GM19099 (cell line): ENCODE measurements around the gene IL18BP.

Experiments
- POLR2A ChIP-seq: IDR thresholded peaks from 3 replicates; pipeline ENCODE4 v1.6.1; 2011; ENCODE audit warnings: low read depth; ENCODE audit not compliant: insufficient read length; ENCODE audit errors: extremely low read depth

The IL18BP gene

GRCh38 chr11:71988050-71988449 is 10.7 kb upstream of the IL18BP start:
- TF ChIP-seq POLR2A: no peak

- TF ChIP-seq POLR2A: no peak
Observed at GRCh38 chr11:71990701-71991100, 8.0 kb upstream of the IL18BP start.

GRCh38 chr11:71991494-71991893 is 7.2 kb upstream of the IL18BP start:
- no peak for TF ChIP-seq POLR2A

- peak; percentile 12 for TF ChIP-seq POLR2A
Observed at GRCh38 chr11:71992136-71992730, 6.5 kb upstream of the IL18BP start.

GRCh38 chr11:71994786-71995185 is 3.9 kb upstream of the IL18BP start:
- no peak for TF ChIP-seq POLR2A

GRCh38 chr11:71995726-71996291 is 2.9 kb upstream of the IL18BP start:
- no peak for TF ChIP-seq POLR2A

GRCh38 chr11:71996517-71996916 is 2.2 kb upstream of the IL18BP start:
- no peak for TF ChIP-seq POLR2A

- no peak for TF ChIP-seq POLR2A
Observed at GRCh38 chr11:71996946-71997345, 1.8 kb upstream of the IL18BP start.

- TF ChIP-seq POLR2A: no peak
Observed at GRCh38 chr11:71997594-71997993, 1.1 kb upstream of the IL18BP start.

- TF ChIP-seq POLR2A: no peak
Observed at GRCh38 chr11:71998061-71998460, 648 bp upstream of the IL18BP start.

GRCh38 chr11:71999362-71999761 is 653 bp downstream of the IL18BP start:
- no peak for TF ChIP-seq POLR2A

- TF ChIP-seq POLR2A: no peak
Observed at GRCh38 chr11:71999798-72000197, 1.1 kb downstream of the IL18BP start.

- TF ChIP-seq POLR2A: no peak
Observed at GRCh38 chr11:72000202-72000867, 1.6 kb downstream of the IL18BP start.

GRCh38 chr11:72001285-72001684 is 2.6 kb downstream of the IL18BP start:
- no peak for TF ChIP-seq POLR2A

GRCh38 chr11:72001834-72002591 is 3.3 kb downstream of the IL18BP start:
- TF ChIP-seq POLR2A: no peak
